ENCODE results near the gene MALL.
"Not testable (repeated sequence)": the region's sequence is repeated elsewhere in the genome, so short reads cannot be mapped to it uniquely, and the experiment has no call there.

The MALL gene

DNA sequence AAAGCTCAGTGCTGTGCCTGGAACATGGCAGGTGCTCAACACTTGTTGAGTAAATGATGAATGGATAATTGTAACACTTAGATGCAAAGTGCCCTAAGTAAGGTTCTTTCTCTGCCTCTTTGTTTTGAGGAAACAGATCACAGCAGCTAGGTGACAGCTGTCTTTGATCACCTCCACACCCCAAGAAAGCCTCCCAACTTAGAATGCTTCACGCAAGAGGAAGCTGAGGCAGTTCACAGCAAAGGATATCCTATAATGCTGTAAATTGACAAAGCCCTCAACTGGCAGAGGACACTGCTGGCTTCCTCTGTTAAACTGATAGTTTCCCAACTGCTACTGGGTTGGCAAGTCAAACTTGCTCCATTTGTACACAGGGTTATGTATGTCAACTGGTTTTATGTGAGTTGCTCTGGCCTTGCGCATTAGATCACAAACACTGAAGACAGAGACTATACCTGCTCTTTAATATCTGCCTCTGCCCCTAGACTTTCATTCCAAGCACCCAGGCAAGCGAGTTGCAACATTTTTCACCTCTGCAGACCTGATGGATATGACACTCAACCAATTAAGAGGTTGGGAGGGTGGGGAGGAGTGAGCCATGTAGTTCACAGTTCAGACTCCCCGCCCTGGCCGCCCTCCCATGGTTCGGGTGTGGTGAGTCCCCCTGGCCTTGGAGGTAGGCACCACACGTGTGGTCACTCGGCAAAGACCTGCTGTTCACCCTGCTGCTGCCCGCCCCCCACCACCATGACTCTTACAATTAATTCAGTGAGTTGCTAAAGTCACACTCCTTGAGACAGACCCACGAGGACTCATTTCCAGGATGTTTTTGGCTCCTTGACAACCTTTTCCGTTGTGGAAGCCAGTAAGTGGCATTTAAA is 4.8 kb upstream of the MALL start:
- DNase-seq: no peak

DNA sequence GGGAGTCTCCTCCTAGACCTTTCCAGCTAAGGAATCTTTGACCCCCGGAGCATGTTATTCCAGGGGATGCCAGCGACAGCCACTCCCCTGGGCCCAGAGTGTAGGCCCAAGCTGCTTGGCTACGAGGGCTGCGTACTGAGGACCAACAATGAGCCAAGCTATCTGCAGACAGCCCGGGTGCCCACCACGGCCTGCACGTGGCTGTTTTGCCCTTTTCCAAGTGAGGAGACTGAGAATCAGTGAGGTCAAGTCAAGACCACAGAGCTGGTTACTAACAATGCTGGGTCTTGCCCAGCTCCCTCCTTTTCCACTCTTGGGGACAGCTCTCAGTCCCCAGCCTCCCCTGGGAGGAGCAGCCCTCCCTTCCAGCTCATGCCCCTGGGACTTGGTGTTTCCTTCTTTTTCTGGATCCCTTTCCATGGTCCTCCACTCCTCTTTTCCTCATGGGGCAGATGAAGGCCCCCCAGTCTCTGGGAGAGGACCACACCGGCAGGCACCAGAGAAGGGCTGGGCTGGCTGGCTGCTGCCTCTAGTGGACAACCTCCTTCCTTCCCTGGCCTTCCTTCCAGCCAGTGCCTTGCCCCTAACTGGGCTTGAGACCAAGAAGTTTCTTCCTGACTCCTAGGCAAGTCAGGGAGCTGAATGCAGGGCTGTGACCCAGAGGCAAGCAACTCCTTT is 550 bp upstream of the MALL start:
- peak; percentile 56 for DNase-seq

DNA sequence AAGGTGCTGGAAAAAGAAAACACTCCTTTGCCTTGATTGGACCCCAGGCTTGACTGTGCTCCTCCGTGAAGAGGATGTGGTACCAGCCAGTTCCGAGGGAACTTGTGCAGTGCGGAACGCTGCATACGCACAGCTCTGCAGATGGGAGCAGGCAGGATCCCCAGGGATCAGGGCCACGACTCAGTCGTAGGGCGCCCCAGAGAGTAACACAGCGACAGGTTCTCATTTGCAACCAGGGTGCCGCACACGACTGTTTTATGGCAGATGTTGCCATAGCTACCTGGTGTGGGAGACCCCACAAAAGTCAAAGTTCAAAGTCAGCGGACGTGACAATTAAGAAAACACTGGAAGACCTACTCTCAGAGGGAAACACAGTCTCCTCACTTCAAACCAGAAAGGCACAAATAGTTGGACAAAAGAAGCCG is 779 bp downstream of the MALL start:
- no peak for DNase-seq

DNA sequence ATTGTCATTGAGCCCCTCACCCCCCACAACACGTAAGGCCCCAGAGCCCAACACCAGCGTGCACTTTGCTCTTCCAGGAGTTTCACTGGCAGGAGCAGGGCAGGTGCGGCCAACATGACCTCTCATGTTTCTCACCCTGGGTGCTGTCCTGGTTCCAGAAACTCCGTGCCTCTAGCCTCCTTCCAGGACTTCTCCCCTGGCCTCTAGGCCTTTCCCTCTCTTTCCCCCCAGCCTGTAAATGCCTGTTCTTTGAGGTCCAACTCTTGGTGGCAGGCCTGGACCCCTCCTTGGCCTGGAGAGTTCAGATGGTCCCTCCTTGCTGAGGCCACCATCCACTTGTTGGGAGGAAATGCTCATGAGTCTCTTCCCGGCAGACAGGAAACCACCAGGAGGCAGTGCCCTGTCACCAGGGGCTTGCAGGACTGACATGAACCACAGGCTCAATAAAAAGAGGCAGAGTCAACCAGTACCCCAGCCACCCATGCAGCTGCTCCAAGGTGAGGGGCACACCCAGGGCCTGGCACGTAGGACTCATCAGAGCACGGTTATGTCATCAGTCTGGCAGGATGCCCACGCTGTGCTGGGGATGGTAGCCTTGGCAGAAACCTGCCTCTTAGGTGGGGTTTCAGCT is 1.5 kb downstream of the MALL start:
- DNase-seq: peak; percentile 52

DNA sequence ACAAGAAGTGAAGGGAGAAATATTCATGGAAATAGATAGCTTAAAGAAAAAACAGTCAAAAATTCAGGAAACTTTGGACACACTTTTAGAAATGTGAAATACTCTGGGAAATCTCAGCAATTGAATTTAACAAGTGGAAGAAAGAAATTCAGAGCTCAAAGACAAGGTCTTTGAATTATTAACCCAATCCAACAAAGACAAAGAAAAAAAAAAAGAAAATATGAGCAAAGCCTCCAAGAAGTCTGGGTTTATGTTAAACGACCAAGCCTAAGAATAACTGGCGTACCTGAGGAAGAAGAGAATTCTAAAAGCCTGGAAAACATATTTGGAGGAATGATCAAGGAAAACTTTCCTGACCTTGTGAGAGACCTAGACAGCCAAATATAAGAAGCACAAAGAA is 7.3 kb downstream of the MALL start:
- not testable (repeated sequence) for DNase-seq

DNA sequence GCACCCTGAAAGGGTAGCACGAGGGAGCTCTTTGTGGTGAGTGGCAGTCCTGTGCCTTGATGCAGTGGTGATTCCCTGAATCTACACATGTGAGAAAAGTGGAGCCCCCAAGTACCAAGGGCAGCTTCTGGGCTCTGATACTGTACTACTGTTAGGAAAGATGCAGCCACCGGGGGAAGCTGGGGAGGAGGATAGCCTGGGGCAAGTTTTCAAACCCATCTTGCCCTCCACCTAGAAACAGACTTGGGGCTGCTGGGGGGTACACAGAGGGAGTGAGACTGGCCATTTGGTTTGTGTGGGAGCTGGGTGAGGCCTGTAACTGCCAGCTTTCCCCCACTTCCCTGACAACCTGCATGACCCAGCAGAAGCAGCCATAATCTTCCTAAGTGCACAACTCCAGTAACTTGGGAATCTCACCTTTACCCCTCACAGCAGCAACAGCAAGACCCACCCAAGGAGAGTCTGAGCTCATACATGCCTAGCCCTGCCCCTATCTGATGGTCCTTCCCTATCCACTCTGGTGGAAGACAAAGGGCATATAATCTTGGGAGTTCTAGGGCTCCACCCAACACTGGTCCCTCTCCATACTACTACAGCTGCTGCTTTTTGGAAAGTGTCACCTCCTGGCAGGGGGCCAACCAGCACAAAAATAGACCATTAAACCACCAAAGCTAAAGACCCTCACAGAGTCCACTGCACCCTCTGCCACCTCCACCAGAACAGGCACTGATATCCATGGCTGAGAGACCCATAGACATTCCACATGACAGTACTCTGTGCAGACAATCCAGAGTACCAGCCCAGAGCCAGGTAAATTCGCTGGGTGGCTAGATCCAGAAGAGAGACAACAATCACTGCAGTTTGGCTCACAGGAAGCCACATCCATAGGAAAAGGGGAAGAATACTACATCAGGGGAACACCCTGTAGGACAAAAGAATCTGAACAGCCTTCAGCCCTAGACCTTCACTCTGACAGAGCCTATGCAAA is 8.2 kb downstream of the MALL start:
- DNase-seq: no peak

DNA sequence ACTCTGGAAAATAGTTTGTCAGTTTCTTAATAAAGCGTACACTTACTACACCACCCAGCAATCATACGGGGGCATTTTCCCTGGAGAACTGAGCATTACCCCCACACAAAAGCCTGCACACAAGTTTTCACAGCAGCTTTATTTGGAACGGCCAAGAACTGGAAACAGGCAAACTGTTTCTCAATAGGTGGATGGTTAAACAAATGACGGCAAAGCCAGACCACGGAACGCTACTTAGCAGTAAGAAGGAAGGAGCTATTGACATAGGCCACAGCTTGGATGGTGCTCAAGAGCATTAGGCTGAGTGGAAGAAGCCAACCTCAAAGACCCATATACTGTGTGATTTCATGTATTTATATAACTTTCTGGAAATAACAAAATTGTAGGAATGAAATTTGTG is 9.0 kb downstream of the MALL start:
- no peak for DNase-seq

DNA sequence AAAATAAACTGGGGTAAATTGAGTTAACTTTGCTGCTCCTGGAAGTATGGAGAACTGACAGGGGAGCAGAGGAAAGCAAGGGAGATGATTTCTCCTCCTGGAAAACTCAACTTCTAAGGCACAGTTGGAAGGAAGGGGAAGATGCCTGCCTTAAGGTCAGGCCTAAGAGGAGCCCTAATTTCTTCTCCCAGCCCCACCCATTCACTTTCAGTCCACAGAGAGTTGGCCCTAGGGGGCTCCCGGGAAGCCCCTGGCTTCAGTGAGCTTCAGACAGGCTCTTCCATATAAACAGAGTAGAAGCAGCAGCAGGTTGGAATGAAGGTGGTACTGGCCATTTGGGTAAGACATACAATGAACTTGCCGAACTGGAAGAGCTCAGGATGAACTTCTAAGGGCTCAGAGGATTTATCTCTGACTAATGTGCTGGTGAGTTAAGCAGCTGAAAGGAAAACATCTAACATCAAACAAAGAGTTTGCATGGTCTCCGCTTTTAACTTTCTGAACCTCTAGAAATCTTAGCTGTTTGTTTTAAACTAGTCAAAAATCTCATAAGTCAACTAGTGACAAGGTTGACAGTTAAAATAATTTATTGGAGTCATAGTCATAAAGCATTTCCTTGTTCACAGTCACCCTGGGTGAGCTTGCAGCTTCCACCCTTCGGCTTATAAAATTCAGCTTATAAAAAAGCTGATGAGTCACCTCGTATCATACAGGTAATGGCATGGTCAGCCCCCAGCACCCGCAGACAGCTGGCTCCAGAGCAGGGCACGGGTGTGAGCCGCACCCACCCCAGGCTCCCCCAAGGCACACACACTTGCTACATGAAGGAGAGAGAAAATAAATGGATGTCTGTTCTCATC is 9.8 kb downstream of the MALL start:
- DNase-seq: no peak

DNA sequence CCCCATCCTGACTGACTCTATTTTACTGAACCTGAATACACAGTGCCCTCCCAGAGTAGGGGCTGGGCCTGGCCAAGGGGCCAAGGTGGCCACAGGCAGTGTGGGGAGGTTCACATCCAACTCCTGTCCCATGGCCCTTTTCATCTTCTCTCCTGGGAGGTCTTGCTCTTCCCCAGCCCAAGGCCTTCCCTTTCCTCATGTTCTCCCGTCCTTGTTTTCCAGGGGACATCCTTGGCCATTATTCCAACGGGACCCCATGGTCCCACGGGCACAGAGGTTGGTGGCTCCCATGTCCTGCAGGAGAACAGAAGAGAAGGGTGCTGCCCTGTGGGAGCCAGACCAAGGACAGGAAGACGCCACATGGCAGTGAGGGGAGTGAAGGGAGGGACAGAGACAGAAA is 10.4 kb downstream of the MALL start:
- no peak for DNase-seq

DNA sequence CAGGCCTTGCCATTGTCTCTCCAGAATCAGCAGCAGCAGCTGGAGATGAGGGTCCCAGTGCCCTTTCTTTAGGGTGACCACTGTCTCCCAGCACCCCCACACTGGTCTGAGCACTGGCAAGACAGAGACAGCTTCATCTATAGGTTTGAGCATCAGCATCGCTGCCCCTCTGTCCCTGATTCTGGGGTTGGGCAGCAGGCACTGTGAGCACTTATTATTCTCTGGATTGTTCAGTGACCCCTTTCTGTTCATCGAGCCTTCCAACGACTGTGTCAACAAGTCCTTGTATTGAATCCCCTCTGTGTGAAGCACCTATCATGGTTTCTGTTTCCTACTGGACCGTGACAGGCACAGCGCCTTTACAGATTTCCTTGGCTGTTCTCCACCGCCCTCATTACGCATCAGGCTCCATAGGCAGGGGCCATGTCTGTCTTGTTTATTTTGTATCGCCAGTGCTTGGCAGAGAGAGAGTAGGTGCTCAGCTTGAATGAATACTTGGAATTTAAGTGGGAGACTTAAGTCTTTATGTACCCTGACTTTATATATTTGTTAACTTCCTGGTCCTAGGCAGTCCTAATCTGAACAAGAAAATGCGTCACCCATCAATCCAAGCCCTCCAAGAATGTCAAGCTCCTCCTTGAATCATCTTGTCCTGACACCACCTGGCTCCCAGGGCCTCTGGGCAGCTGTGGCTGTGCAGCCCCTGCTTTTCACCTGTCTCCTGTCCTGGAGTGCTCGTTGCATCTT is 11.4 kb downstream of the MALL start:
- DNase-seq: no peak

DNA sequence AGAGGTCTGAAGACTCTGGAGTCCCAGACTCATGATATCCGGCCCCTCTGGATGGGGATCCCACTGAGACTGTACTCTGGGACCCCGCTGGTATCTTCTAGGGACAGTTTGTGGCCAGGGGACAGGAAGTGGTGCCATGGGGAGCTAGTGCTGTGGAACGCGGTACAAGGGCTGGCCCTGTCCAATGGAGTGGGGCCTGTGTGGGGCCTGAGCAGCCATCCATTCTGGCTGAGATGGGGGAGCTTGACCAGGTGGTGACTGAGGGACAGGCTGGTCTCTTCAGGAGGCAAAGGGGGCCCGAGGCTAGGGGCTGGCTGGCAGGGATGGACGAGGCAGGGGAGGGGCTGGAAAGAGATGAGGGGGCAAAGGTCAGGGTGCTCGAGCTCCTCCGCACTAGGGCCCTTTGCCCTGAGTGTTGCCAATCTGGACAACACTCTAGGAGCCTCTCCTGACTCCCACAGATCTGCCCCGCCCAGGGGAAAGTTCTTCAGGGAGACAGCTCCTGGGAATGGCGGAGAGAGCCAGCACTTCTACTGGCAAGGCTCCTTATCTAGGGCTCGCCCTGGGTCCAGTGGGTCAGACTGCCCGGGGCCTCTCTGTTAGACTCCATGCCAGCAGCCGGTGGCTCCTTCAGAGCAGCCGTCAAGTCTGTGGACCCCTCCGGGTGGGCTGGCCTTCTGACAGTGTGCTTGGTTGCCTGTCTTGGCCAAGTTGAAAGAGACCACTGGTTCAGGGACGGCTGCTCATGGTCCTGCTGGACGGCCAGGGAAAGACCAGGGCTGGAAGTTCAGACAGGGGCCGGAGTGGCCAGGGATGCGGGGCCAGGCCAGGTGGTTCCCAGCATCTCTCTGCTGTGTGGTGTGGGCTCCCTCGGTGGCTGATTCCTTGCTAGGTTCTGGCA is 12.3 kb downstream of the MALL start:
- DNase-seq: no peak

DNA sequence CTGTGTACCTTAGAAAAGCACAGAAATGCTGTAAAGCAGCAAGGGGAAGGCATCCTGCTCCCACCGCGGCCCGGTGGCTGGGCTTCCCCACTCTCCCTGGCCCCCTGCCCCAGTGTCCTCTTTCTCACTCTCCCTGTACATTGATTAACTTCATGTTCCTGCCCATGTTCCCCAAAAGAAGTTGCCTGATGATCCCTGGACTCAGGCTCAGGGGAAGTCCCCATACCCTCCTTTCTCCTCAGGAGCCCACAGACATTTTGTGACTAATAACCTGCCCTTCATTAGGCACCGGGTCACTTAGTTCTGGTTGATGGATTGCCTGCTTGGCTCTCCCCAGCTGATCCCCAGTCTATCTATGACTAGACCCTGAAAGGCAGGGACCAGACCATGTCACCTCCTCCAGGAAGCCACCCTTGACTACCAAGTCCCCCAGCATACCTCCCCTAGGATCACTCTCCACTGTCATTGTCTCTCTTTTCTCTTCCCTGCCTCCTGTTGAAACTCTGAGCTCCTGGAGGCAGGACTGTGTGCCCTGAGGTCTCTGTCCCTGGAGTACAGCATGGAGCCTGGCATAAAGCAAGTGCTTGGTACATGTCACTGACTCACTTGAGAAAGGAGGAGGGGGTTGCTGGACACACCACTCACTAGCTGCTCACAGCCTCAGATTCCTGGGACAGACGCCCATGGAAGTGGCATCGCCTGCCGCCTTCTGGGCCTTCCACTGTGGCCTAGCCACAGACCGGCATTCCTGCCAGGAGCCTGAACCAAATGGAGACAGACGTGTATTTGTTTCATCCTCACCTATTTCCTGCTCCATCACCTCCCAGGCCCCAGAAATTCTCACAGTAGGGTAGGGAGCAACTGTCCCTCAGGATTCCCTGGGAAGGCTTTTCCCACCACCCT is 13.5 kb downstream of the MALL start:
- no peak for DNase-seq

DNA sequence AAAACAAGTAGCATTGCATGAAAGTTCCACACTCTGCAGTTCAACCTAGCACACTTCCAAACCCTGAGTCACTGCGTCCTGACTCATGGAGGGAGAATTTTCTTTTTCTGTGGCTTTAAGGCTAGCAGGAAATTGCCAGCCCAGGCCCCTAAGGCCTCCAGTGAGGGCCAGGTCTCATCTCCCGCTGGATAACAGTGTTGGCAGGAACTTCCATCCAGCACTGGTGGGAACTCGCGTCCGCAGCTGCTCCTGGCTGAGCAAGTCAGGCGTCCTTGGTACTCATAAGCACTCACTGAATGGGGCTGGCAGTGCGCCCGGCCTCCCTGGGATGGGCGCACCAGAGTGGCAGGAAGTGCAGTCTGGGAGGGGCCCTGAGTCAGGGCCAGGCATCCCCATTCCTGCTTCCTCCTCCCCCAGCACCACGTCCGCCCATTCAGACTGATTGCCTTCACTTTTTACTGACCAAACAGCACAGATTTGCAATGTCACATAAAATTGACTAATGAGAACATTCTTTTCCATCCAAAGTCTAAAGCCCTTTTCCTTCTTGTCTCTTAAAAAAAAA is 14.3 kb downstream of the MALL start:
- DNase-seq: peak; percentile 52

DNA sequence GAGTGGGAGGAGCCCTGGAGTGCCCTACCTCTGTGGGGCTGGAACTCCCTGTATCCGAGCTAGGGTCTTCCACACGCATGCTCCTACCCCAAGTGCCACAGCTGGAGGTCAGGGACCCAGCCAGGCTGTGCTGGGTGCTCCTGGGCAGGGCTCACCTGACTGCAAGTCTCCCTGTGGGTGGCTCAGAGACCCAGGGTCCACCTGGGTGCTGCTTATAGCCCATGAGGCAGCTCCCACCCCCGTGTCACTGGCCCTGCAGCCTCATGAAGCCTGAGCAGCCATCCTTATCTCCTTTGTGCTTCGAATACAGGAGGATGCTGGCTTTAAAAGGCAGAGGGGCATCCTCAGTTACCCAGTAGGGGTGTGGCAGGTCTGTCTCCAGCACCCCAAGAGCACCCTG is 14.7 kb downstream of the MALL start:
- not testable (repeated sequence) for DNase-seq

DNA sequence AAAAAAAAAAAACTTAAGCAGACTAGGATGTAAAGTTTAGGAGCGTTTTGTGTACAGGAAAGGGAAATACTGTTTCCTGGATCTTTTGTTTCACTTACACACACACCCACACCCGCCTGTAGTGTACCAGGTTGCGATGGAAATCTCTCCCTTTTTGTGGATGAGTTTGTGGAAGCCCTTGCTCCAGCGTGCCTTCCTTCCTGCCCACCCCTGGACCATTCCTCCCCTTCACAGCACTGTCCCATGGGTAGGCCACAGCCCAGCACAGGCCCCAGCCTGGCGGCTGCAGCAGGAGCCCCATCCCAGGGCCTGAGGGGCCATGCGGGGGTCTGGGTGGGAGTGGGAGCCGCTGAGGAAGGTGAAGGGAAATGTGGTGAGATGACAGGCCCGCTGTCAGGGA is 15.1 kb downstream of the MALL start:
- no peak for DNase-seq

DNA sequence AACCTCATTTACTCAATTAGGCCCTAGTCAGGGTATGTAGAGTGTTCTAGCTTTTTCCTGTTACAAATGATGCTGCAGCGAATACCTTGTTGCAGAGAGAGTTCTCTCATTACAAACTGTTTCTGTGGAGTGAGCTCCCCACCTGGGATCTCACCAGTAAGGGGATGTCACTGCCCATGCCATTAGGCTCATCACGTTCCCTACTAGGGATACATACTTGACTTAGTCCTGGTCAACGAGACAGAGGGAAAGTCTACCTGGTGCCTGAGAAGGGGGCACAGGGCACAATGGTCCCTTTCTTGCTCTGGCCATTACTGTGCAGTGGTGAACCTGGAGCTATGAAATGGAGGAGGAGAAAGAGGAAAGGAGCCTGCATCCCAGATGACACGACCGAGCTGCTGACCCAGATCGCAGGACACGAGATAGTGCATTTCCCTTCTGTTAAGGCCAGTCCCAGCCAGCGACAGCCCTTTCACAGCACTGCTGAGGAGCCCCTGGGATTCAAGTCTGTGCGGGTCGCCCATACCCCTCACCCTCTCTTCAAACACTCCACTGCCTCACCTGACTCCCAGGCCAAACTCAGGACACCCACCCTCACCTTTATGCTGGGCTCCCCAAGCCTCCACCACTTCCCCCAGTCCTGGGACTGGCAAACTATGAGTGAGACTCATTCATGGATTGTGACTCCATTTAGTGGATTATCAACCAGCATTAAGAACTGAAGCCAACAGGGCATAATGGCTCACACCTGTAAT is 16.0 kb downstream of the MALL start:
- no peak for DNase-seq

DNA sequence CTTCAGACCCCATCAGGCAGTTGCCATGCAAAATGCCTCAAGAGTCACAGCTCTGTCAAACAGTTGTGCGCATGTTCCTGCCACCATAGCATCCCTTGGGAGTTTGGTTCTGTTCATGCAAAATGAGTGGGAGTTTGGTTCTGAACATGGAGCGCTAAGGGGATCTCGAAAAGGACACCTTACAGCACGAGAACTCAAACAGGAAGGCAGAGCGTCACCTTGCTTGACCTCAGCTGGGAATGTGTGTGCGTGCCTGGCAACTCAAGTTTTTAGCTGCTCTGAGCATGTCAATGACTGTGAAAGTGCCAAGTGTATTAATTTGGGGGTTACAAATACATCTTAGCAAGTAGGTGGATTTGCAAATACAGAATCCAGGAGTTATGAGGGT is 16.6 kb downstream of the MALL start:
- DNase-seq: no peak

Measured in activated CD8-positive, alpha-beta memory T cell treated with anti-CD3 and anti-CD28 coated beads for 24 hours (primary cell).